PFSK-1 (cell line): ENCODE measurements around the gene ZNF407.

ENCODE experiments used
- POLR2AphosphoS5 ChIP-seq: IDR thresholded peaks from 2 replicates; pipeline ENCODE4 v1.6.1; 2012; ENCODE audit warnings: low read depth, mild to moderate bottlenecking, control low read depth, low read length, moderate library complexity
- SIN3A ChIP-seq: IDR thresholded peaks from 2 replicates; pipeline ENCODE4 v1.6.1; 2012; ENCODE audit warnings: mild to moderate bottlenecking, low read length, moderate library complexity, borderline replicate concordance; ENCODE audit not compliant: insufficient read depth
- TAF1 ChIP-seq: IDR thresholded peaks from 2 replicates; pipeline ENCODE4 v1.6.1; 2012; ENCODE audit warnings: low read length, control low read depth, borderline replicate concordance; ENCODE audit not compliant: insufficient read depth

DNA sequence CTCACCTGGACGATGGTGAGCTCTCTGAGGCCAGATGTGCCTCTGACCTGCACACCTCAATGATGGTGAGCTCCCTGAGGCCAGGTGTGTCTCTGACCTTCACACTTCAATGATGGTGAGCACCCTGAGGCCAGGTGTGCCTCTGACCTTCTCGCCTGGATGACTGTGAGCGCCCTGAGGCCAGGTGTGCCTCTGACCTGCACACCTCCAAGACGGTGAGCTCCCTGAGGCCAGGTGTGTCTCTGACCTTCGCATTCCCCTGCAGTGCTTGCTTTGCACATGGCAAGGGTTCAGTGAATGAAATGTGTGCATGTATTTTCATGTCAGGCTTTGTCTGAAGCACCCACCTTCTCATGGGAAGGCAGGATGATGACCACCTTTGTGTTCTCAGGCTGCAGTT lies 515.8 kb downstream of the ZNF407 start:
- TF ChIP-seq SIN3A (no peak), TAF1 (no peak), POLR2AphosphoS5 (no peak)
